Measurements from ENCODE around the gene RRP1B.
"Not testable (repeated sequence)": the region's sequence is repeated elsewhere in the genome, so short reads cannot be mapped to it uniquely, and the experiment has no call there.

The RRP1B gene

DNA sequence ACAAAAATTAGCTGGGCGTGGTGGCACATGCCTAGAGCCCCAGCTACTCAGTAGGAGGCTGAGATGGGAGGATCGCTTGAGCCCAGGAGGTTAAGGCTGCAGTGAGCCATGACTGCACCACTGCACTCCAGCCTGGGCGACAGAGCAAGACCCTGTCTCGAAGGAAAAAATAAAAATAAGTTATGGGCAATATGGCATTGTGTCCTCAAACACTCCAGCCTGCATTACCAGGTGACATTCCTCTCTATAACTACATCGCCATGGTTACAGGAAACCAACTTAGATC, 40.1 kb downstream of the RRP1B start:
- FAIRE-seq; DNase-seq (ENCODE audit: low spot score): not testable (repeated sequence)

DNA sequence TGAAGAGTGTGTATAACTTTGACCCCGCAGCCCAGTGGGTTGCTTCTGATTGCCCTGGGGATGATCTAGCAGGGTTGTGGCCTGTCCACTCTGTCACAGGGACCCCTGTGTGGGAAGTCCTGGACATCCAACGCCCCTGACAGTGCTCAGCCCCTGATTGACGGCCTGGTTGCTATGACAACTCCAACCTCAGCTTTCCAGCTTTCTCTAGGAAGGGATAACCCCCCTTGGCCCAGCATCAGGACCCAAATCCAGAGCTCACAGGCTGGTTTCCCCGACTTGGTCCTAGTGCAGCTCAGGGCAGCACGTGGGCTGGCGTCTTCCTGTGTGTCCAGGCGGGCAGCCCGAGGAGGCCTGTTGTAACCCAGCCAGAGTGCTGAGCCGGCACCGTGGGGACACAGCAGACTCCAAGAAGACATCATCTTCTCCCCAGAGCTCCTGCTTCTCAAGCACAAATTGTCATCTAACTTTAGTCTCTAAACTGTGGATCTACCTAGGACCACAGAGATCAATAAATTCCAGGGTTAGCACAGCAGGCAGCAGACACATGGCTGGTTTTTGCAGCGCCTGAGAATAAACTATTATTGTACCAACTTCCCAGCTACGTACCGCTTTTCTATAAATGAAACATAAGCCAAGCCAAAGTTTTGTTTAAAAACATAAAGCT, 40.7 kb downstream of the RRP1B start:
- FAIRE-seq (no peak), DNase-seq (ENCODE audit: low spot score) (no peak)

DNA sequence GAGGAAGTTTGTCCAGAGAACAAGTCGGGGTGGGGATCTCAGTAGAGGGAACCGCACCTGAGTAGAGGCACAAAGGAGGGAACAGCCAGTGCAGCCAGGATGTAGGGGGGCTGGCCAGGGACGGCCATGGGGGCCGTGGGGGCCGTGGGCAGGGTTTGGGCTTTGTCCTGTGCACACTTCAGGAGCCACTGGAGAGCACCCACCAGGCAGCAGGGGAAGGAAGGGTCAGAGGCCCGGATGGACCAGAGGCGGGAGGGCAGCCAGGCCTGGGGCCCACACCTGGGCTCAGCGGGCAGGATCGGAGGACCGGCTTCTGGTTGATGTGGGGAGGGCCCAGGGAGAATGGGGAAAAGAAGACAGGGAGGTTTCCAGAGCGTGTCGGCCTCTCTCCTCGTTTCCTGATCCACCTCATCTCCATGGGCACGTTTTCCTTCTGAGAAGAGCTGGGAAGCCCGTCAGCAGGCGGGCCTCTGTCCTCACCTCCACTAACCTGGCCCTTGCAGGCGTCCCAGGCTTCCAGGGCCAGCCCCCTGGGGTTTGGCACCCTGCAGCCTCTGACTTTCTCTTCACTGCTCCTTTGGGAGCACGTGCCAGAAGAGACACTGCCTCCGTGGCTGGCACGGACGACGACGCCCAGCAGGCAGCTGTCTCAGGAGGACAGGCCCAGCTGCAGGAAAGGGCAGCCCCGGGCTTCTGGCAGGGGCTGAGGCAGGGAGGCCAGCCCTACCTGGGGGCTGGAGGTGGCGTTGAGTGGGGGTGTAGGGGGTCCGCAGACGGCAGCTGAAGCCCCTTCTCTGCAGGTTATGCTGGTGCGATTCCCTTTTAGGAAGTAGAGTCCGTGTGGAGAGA, 42.8 kb downstream of the RRP1B start:
- FAIRE-seq: no peak
- DNase-seq (ENCODE audit: low spot score): no peak

- DNase-seq (ENCODE audit: low spot score): no peak
These were observed 43.4 kb downstream of the RRP1B start for GRCh38 chr21:43702785-43703034.

DNA sequence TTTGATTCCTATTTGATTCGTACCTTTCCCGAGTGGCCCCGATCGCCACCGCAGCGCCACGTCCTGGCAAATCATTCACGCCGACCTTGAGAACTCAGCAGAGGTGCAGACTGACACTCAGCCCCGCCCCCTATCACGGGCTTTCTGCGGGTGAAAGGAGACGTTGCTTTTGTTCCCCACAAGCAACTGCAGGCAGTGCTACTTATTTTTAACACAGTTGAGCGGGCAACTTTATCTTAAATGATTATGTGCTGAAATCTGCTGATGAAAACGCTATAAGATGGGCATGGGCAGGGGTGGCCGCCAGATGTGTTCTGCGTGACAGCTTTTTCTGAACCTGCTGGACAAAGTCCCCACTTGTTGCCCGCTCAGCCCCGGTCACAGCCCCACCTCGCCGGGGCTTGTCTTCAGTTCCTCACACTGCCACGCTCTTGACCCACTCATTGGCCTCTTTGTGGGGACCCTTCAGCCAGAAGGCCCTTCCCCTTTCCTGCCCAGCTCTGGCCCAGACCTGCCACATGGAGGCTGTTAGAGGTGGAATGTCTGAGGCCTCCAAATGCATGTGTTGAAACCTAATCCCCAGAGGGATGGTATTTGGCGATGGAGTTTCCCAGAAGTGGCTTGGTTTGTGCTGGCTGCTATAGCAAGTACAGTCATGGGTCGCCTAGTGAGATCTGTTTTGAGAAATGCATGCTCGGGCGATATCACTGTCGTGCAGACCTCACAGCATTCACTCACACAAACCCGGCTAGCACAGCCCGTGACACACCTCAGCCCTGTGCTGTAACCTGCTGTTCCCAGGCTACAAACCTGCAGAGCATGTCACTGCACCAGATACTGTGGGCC, 43.9 kb downstream of the RRP1B start:
- FAIRE-seq: no peak
- DNase-seq (ENCODE audit: low spot score): no peak

More at GRCh38 chr21:43702785-43703034, 43.4 kb downstream of the RRP1B start:
- FAIRE-seq: no peak

- DNase-seq (ENCODE audit: low spot score) (no peak), FAIRE-seq (no peak)
These were observed 48.1 kb downstream of the RRP1B start for GRCh38 chr21:43707462-43707861.

GRCh38 chr21:43708745-43709381, 49.5 kb downstream of the RRP1B start:
- FAIRE-seq (no peak), DNase-seq (ENCODE audit: low spot score) (no peak)

GRCh38 chr21:43712268-43712942, 53.0 kb downstream of the RRP1B start:
- DNase-seq (ENCODE audit: low spot score): peak; percentile 85
- FAIRE-seq: peak; percentile 44

- not testable (repeated sequence) for FAIRE-seq; DNase-seq (ENCODE audit: low spot score)
These were observed 53.8 kb downstream of the RRP1B start for GRCh38 chr21:43713123-43713522.

DNA sequence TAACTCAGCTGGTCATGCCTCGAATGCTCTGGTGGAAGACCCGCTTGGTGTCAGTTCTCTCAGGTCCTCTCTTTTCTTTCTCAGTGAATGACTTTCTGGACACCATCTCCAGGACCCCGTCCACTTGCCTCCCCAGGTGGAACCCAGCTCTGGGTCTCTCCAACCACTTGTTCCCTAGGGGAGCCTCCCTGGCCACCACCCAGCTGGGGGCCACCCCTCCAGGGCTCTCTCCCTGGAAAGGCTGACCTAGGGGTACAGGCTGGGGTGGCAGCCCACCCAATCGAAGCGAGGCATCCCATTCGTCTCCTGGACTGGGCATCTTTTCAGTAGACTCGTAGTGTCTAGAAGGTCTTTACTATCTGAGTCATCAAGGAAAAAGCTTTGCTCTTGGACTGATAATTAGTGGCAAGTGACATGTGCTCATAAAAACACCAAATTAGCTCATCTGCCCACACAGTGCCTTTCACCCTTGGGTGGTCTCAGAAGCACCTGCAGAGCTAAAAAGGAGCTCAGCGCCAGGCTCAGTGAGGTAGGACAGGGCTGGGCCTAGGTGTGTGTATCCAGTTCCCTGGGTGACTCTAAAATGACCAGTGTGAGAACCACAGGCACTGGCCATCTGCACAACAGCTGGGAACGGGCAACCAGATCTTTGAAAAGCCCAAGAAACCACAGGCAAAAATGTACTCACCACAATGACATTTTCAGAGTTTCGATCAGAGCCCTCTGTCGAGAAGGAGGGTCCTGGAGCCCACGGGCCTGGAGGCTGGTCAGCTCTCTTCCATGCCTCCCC, 57.2 kb downstream of the RRP1B start:
- FAIRE-seq (no peak), DNase-seq (ENCODE audit: low spot score) (peak; percentile 23)

GRCh38 chr21:43717166-43717853, 58.0 kb downstream of the RRP1B start:
- FAIRE-seq (no peak), DNase-seq (ENCODE audit: low spot score) (no peak)

- DNase-seq (ENCODE audit: low spot score) (no peak), FAIRE-seq (no peak)
These were observed 58.9 kb downstream of the RRP1B start for GRCh38 chr21:43717967-43718871.

GRCh38 chr21:43718872-43719747, 59.8 kb downstream of the RRP1B start, which contains the start of gene PDXK:
Gene PDXK, plus strand, starts transcription at chr21:43719129. Its CDS starts 166 bp downstream, at chr21:43719295.
- FAIRE-seq: no peak
- peak; percentile 88 for DNase-seq (ENCODE audit: low spot score)

- no peak for FAIRE-seq
- DNase-seq (ENCODE audit: low spot score): no peak
These were observed 60.6 kb downstream of the RRP1B start for GRCh38 chr21:43719748-43720538.

DNA sequence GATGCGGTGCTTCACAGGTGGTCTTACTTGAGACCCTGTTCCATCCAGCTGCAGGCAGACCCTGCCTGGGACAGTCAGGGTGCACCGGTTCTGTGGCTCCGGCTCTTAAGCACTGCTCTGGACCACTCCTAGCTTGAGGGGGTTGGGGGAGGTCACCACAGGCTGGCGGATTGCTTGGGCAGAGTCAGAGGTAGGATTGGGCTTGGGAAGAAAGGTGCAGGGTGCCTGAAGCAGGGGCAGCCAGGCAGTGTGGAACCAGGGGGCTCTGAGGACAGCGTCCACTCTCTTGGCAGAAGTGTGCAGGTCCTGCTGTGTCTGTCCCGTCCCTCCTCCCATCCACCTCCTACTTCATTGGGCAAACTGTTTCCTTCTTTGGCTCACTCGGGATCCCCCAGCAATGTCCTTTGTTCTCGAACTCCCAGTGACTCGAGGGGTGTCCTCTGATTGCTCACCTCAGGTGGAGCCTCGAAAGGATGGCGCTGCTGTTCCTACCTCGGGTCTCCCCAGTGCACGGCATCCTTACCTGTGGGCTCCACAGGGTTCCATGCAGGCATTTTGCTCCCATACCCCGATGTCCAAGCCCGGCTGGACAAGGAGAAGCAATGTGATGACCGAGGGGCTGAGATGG, 61.3 kb downstream of the RRP1B start:
- DNase-seq (ENCODE audit: low spot score) (no peak), FAIRE-seq (no peak)

DNA sequence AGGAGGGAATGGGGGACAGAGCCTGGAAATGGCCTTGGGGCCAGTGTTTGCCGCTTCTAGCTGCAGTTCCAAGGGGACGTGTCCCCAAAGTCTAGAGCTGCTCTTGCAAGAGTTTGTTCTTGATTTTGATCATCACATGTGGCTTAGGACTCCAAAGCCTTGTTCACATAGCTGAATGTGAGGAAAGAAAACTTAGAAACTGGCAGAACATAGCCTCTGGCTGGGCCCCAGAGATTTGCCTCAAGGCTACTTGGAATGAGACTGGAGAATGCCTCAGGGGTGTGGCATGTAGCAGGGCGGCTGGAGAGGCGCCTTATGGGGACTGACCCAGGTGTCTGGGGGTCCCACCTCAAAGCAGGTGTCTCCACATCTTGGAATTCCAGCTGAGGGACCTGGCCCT, 61.8 kb downstream of the RRP1B start:
- no peak for FAIRE-seq

More for the DNA sequence above, 61.8 kb downstream of the RRP1B start:
- no peak for DNase-seq (ENCODE audit: low spot score)
